ENCODE measurements around the gene NADSYN1. TPM values are rescaled to one million over a fixed set of nuclear protein-coding genes. Genes with fewer than 3 reads are reported as not detected.
"Not testable (repeated sequence)": the region's sequence is repeated elsewhere in the genome, so short reads cannot be mapped to it uniquely, and the experiment has no call there.

The NADSYN1 gene
- total RNA-seq, 1 donor from 2014 or later, result 91.3 TPM

DNA sequence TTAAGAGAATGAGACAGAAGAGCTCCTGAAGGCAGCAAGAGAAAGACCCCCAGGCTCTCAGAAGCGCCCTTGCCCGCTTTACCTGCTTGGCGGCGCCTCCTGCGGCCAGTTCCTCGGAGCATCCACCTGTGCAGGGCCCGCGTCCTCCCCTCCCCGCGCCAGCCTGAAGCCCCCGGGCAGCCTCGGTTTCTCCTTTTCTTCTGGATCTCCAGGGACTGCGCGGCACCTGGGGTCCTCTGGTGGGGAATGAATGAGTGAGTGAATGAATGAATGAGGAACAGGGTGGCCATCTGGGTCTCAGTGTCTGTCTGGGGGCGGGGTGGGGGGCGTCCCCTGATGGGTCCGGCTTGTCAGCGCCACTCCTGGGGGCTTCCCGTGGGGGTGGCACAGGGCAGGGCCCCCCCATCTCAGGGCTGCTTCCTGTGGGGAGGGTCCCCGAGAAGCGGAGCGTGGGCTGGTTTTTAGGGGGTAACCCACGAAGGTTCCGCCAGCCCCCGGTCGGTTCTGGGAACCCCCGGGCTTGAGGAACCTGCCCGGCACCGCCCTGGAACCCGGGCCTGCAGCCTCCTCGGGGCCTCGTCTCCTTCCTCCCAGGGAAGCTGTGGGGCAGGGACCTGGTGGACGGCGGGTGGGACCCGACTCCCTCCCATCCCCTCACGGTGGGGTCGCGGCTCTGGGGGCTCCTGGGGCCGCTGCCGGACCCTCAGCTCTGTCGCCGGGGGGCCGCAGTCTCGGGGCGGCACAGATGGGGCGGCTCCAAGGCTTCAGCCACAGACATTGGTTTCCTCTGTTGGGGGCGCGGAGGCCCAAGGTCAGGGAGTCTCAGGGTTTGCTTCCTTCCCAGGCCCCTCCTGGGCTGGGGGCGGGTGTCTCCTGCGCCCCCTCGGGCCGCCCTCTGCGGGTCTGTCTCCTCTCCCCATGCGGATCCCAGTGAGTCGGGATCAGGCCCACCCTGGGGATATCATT lies 65.8 kb downstream of the NADSYN1 start:
- Histone ChIP-seq H3K4me1 (no peaks in the 10 kb centered on the region), H3K36me3 (no peaks in the 10 kb centered on the region), H3K27me3 (no peaks in the 10 kb centered on the region), H3K27ac (no peak overlapping the region), H3K4me3 (no peak overlapping the region), H3K9me3 (no peaks in the 10 kb centered on the region)
- ATAC-seq (no peak), DNase-seq (peak; percentile 53)
- intact Hi-C loops (cut with DNase I), result no loop called here
- TF ChIP-seq CTCF (IDR thresholded peaks at IDR 0.05), result no peak

GRCh38 chr11:71519546-71519945 lies 66.5 kb downstream of the NADSYN1 start:
- no peak overlapping the region for H3K4me3 ChIP-seq
- no peaks in the 10 kb centered on the region for H3K9me3 ChIP-seq
- intact Hi-C loops (cut with DNase I), result no loop called here
- H3K36me3 ChIP-seq, result no peaks in the 10 kb centered on the region
- H3K4me1 ChIP-seq, result no peaks in the 10 kb centered on the region
- DNase-seq, result no peak
- no peak for ATAC-seq
- H3K27ac ChIP-seq, result no peak overlapping the region
- no peaks in the 10 kb centered on the region for H3K27me3 ChIP-seq
- no peak for TF ChIP-seq CTCF (IDR thresholded peaks at IDR 0.05)

DNA sequence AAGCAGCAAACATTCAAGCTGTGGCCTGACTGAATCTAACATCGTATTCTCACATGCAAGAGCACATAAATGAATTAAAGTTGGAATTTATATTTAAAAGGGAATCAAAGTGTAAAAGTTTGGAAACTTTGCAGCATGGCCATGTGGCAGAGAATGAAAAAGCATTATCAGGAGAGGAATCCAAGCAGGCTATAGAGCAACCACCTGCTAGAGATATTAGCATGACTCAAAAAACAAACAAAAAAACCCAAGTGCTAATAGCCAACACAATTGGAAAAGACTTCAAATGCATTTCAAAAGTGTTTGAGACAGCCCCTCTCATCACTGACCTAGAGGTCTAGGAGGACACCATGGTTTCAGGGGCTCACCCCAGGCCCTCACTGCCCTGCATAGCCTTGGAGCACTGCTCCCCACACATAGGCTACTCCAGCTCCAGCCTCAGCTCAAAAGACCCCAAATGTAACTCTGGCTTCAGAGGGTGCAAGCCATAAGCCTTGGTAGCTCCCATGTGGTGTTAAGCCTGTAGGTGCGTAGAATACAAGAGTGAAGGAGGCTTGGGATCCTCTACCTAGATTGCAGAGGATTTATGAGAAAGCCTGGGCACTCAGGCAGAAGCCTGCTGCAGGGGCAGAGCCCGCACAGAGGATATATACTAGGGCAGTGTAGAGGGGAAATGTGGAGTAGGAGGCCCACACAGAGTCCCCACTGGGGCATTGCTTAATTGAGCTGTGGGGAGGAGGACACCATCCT lies 72.4 kb downstream of the NADSYN1 start:
- H3K4me3 ChIP-seq, result no peak overlapping the region
- intact Hi-C loops (cut with DNase I), result no loop called here
- H3K36me3 ChIP-seq, result no peaks in the 10 kb centered on the region
- ATAC-seq (no peak), DNase-seq (peak; percentile 17)
- no peaks in the 10 kb centered on the region for H3K27me3 ChIP-seq
- H3K27ac ChIP-seq, result no peak overlapping the region
- no peak for TF ChIP-seq CTCF (IDR thresholded peaks at IDR 0.05)
- no peaks in the 10 kb centered on the region for H3K4me1 ChIP-seq
- no peaks in the 10 kb centered on the region for H3K9me3 ChIP-seq

DNA sequence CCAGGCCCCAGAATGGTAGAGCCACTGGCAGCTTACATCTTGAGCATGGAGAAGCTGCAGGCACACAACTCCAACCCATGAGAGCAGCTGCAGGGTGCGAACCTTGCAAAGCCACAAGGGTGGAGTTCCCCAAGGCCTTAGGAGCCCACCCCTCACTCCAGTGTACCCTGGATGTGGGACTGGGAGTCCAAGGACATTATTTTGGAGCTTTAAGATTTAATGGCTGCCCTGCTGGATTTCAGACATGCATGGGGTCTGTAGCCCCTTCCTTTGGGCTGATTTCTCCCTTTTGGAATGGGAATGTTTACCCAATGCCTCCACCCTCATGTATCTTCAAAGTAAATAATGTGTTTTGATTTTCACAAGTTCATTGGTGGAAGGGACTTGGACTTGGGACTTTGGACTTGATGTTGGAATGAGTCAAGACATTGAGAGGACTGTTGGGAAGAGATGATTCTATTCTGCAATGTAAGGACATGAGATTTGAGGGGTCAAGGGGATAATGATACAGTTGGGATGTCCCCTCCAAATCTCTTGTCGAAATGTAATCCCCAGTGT lies 73.0 kb downstream of the NADSYN1 start:
- Histone ChIP-seq H3K27me3 (no peaks in the 10 kb centered on the region), H3K36me3 (no peaks in the 10 kb centered on the region), H3K4me1 (no peaks in the 10 kb centered on the region), H3K4me3 (no peak overlapping the region), H3K9me3 (no peaks in the 10 kb centered on the region), H3K27ac (no peak overlapping the region)
- ATAC-seq (no peak), DNase-seq (peak; percentile 28)
- TF ChIP-seq CTCF (IDR thresholded peaks at IDR 0.05), result no peak
- intact Hi-C loops (cut with DNase I), result no loop called here

GRCh38 chr11:71526796-71527575 lies 74.0 kb downstream of the NADSYN1 start, which contains the start of gene KRTAP5-7:
Gene KRTAP5-7 (plus strand): TSS chr11:71527267. CDS start chr11:71527301, 34 bp downstream.
- H3K4me1 ChIP-seq; H3K9me3 ChIP-seq; H3K36me3 ChIP-seq; H3K27me3 ChIP-seq; H3K27ac ChIP-seq; ATAC-seq; H3K4me3 ChIP-seq; intact Hi-C loops (cut with DNase I): not testable (repeated sequence)
- DNase-seq, result peak; percentile 19

All from upper lobe of right lung (tissue), 1 donor.